ENCODE results near the gene RETREG1.

RETREG1 gene

DNA sequence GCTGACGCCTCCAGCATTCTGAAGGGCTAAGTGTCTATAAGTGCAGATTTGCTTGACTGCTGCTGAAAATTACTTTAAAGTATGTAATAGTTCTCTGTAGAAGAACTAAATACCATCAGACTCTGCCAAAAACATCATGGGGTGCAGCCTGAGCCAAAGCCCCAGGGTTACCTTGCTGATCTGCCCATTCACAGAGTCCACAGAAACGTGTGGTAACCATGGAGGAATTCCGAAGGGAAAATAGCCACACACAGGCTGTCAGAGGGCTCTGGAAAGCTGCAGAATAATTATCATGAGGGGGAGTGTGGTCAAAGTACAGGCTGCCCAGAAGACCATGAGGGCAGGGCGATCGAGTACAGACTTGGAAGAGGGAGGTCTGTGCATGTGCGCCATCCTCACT, 36.4 kb downstream of the RETREG1 start:
- H3K27ac ChIP-seq: no peak overlapping the region
- TF ChIP-seq, protein P1, sequence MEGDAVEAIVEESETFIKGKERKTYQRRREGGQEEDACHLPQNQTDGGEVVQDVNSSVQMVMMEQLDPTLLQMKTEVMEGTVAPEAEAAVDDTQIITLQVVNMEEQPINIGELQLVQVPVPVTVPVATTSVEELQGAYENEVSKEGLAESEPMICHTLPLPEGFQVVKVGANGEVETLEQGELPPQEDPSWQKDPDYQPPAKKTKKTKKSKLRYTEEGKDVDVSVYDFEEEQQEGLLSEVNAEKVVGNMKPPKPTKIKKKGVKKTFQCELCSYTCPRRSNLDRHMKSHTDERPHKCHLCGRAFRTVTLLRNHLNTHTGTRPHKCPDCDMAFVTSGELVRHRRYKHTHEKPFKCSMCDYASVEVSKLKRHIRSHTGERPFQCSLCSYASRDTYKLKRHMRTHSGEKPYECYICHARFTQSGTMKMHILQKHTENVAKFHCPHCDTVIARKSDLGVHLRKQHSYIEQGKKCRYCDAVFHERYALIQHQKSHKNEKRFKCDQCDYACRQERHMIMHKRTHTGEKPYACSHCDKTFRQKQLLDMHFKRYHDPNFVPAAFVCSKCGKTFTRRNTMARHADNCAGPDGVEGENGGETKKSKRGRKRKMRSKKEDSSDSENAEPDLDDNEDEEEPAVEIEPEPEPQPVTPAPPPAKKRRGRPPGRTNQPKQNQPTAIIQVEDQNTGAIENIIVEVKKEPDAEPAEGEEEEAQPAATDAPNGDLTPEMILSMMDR (conservative IDR thresholded peaks at IDR 0.05): no peak
- no peak for TF ChIP-seq ZFX (IDR thresholded peaks at IDR 0.05)

DNA sequence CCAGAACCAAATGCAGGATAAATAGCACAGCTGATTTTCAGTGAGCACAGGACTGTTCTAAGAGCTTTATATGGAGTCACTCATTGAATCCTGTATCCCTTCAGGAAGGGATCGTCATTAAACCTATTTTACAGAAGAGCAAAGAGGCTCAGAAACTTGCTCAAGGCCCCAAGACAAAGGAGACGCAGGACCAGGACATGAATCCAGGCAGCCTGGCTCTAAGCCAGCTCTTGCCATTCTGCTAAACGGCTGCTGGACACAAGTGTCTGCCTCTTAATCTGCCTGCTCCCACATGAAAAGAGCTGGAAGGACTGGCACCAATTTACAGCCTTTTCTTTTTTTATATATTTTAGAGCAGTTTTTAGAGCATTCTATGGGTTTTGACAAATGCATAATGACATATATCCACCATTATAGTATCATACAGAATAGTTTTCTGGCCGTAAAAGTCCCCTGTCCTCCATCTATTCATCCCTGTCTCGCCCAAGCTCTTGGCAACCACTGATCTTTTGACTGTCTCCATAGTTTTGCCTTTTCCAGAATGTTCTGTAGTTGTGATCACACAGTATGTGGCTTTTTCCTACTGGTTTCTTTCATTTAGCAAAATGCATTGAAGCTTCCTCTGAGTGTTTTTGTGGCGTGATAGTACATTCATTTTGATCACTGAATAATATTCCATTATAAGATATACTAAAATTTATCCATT, 37.5 kb downstream of the RETREG1 start:
- TF ChIP-seq ZFX (IDR thresholded peaks at IDR 0.05): no peak
- TF ChIP-seq, protein P1 (conservative IDR thresholded peaks at IDR 0.05): no peak
- no peak overlapping the region for H3K27ac ChIP-seq

DNA sequence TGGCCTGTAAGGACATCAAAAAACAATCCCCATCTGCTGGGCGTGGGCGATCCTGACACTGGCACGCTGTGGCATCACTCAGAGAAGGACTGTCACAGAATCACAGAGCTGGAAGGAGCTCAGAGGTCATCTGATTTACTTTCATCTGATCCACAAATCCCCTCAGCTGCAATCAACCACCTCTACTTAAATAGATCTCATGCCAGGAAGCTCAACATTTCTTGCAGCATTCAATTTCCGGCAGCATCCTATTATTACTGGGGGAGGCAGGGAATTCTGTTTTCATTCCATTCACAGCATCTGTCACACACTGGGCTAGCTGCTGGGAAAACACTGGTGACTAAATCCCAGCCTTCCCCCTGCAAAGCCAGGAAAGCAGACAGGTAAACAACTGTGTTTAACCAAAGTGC, 38.3 kb downstream of the RETREG1 start:
- no peak overlapping the region for H3K27ac ChIP-seq
- no peak for TF ChIP-seq ZFX (IDR thresholded peaks at IDR 0.05)
- TF ChIP-seq, protein P1 (conservative IDR thresholded peaks at IDR 0.05): no peak

DNA sequence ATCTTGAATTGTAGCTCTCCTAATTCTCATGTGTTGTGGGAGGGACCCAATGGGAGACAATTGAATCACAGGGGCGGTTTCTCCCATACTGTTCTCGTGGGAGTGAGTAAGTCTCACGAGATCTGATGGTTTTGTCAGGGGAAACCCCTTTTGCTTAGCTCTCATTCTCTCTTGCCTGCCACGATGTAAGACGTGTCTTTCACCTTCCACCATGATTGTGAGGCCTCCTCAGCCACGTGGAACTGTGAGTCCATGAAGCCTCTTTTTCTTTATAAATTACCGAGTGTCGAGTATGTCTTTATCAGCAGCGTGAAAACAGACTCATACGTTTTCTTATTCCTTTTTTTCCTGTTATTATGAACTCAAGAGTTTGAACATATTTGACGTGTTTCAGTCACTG, 39.1 kb downstream of the RETREG1 start:
- no peak overlapping the region for H3K27ac ChIP-seq
- TF ChIP-seq, protein P1 (conservative IDR thresholded peaks at IDR 0.05): no peak
- TF ChIP-seq ZFX (IDR thresholded peaks at IDR 0.05): no peak

DNA sequence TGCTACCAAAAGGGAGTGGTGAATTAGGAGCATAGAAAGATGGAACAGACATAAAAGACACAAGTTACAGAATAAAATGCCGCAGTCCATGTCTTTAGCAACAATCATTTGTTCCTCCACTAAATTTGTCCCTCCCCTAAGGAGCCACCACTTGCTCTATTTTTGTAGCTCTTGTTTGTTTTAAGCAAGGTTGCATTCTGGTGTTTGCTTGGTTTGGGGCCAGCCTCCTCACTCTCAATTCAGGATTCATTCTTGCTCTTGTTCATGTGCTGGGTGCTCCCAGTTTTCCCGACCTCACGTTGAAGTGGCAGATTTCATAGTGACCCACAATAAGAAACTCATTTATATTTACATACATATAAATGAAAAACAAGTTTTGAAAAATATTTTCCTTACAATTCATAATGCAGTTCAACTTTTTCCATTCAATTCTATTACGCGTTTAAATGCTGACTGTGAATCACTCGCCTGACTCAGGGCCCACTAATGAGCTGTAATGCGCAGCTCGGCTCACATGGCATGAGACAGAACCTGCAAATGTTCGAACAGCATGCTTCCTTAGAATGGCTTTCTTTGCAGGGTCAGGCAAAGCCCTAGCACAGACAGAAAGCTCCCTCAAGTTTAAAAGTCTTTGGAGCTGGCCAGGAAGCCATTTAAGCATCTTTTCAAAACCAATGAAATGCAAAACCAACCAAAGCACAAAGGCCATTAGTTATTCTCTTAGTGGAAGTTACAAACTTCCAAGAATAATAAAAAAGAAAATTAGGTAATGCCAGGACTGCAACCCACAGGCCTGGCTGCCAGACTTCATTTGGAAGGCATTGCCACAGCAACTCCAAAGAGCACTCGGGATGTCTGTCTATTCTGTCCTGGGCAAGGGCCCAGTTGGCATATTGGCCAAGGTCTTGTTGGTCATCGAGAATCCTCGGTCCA, 41.7 kb downstream of the RETREG1 start:
- H3K27ac ChIP-seq: peak overlapping the region; percentile 59
- TF ChIP-seq, protein P1 (conservative IDR thresholded peaks at IDR 0.05): no peak
- TF ChIP-seq ZFX (IDR thresholded peaks at IDR 0.05): no peak

DNA sequence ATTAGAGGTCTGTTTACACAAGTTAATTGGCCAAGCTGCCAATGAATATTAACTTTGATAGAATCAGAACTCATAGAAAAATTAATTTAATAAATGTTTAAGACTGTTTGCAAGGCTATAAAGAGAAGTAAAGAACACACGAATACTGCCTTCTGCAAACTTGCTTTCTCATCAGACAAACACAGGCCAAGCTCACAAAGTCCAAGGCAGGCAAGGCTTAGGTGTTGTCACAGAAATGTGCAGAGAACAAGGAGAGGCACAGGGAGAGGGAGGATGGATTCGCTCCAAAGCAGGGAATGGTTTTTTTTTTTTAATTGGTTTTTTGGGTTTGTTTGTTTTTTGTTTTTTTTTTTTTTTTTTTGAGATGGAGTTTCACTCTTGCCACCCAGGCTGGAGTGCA, 43.4 kb downstream of the RETREG1 start:
- H3K27ac ChIP-seq: peak overlapping the region; percentile 59
- no peak for TF ChIP-seq ZFX (IDR thresholded peaks at IDR 0.05)
- TF ChIP-seq, protein P1 (conservative IDR thresholded peaks at IDR 0.05): no peak

All from C4-2B (cell line).